GM12878 (cell line): ENCODE data around the gene KLHL15. TPM values are rescaled to one million over a fixed set of nuclear protein-coding genes. Genes with fewer than 3 reads are reported as not detected.
A peak's percentile ranks its signal among the peaks of the same experiment; 100 is the strongest.

ENCODE experiments used
- ATAC-seq: fragments of 200-7000 bp; cut with Tn5 transposase; 3 replicates; pipeline ENCODE4 v1.9.1; 2020; ENCODE audit warnings: mild to moderate bottlenecking, moderate library complexity
- BruUV-seq: library from RNA; stranded (reverse); fragments of 400-500 nt; replicated peaks from 2 replicates; lab custom pipeline; 2021; lab: Mats Ljungman, UMichigan
- CTCF ChIA-PET: fragments of 300-600 bp; sonication (Branson Sonifier 250); formaldehyde crosslinking; extraction: SDS; loops from one replicate; lab custom pipeline; 2021; ENCODE audit warnings: inconsistent platforms; lab: Yijun Ruan, JAX
- POLR2A ChIA-PET: fragments of 350-600 bp; formaldehyde crosslinking; extraction: SDS; loops from one replicate; lab custom pipeline; 2021; ENCODE audit warnings: inconsistent platforms; lab: Charles Lee
- RAD21 ChIA-PET: fragments of 300-600 bp; sonication (Branson Sonifier 250); formaldehyde crosslinking; loops from one replicate; lab custom pipeline; 2023; ENCODE audit warnings: antibody characterized with exemption; ENCODE audit not compliant: unreplicated experiment; lab: Charles Lee
- SMC1A ChIA-PET: fragments of 300-600 bp; sonication (Branson Sonifier 250); formaldehyde crosslinking; loops from one replicate; lab custom pipeline; 2023; ENCODE audit not compliant: unreplicated experiment, uncharacterized antibody; lab: Charles Lee
- DNase-seq: peaks from one replicate; pipeline ENCODE4 v3.0.0-alpha.2; 2011; ENCODE audit warnings: low read depth, low spot score
- FAIRE-seq: peaks from 3 replicates; lab custom pipeline; 2011; peaks lifted over from hg19 to GRCh38; lab: Jason Lieb, UNC
- H2AFZ ChIP-seq: 2 replicates; pipeline ENCODE4 v1.6.0; 2011; ENCODE audit warnings: low read depth, low read length, control low read depth; ENCODE audit not compliant: control insufficient read depth
- H3K27ac ChIP-seq: 2 replicates; pipeline ENCODE4 v1.5.1; 2011; ENCODE audit warnings: control low read depth; ENCODE audit not compliant: control insufficient read depth, insufficient read depth
- H3K27me3 ChIP-seq, 2 experiments: replicated peaks in 1 of 2; 2 replicates each; pipeline versions ENCODE4 v1.6.0 to v1.6.1; 2011; ENCODE audit warnings: low read length in 1 of 2; ENCODE audit not compliant: control insufficient read depth in 2 of 2, insufficient read depth in 2 of 2
- H3K36me3 ChIP-seq, 2 experiments: 2 replicates each; pipeline ENCODE4 v1.5.1; 2011; ENCODE audit warnings: low read length in 1 of 2; ENCODE audit not compliant: control insufficient read depth in 2 of 2, insufficient read depth in 2 of 2
- H3K4me1 ChIP-seq: 2 replicates; pipeline ENCODE4 v1.6.1; 2011; ENCODE audit warnings: mild to moderate bottlenecking, low read length, moderate library complexity, mixed read lengths; ENCODE audit not compliant: control insufficient read depth, insufficient read depth
- H3K4me2 ChIP-seq: 2 replicates; pipeline ENCODE4 v1.6.0; 2011; ENCODE audit warnings: control low read depth; ENCODE audit not compliant: control insufficient read depth, insufficient read depth
- H3K4me3 ChIP-seq: fragments of 200-600 bp; sonication (generic); 2 replicates; pipeline ENCODE4 v1.5.1; 2016
- H3K79me2 ChIP-seq: 2 replicates; pipeline ENCODE4 v1.6.0; 2011; ENCODE audit warnings: low read length; ENCODE audit not compliant: control insufficient read depth, insufficient read depth
- H3K9ac ChIP-seq: 2 replicates; pipeline ENCODE4 v1.8.0; 2011; ENCODE audit warnings: low read length, control low read depth, mixed read lengths; ENCODE audit not compliant: control insufficient read depth, insufficient read depth
- H3K9me3 ChIP-seq: replicated peaks from 3 replicates; pipeline ENCODE4 v1.5.1; 2011; ENCODE audit warnings: mild to moderate bottlenecking, low read length; ENCODE audit not compliant: control insufficient read depth, insufficient read depth
- H4K20me1 ChIP-seq: 2 replicates; pipeline ENCODE4 v1.6.0; 2011; ENCODE audit not compliant: control insufficient read depth, insufficient read depth
- ATF3 ChIP-seq: IDR thresholded peaks from 2 replicates; pipeline ENCODE4 v1.6.1; 2011; ENCODE audit warnings: low read depth, mild to moderate bottlenecking, low read length, moderate library complexity, borderline replicate concordance; ENCODE audit errors: extremely low read depth
- EP300 ChIP-seq, 2 experiments: fragments of 150-350 bp in 1 of 2; IDR thresholded peaks; 2 replicates each; pipeline ENCODE4 v1.6.1; 2011 to 2012; ENCODE audit warnings: low read depth in 2 of 2, low read length in 2 of 2, borderline replicate concordance in 1 of 2, improper control_type of control experiment in 1 of 2, inconsistent platforms in 1 of 2; ENCODE audit not compliant: control insufficient read depth in 1 of 2
- FOS ChIP-seq: IDR thresholded peaks from 3 replicates; pipeline ENCODE4 v1.6.1; 2011; ENCODE audit warnings: borderline replicate concordance; ENCODE audit not compliant: insufficient read length; ENCODE audit errors: extremely low read depth
- MEF2B ChIP-seq: fragments of 450-650 bp; IDR thresholded peaks from 2 replicates; pipeline ENCODE4 v1.6.1; 2018; ENCODE audit warnings: mild to moderate bottlenecking, moderate library complexity; ENCODE audit not compliant: partially characterized antibody, poor library complexity, severe bottlenecking
- MTA2 ChIP-seq: fragments of 450-650 bp; IDR thresholded peaks from 2 replicates; pipeline ENCODE4 v1.6.1; 2016; ENCODE audit warnings: low read depth, mild to moderate bottlenecking, moderate library complexity
- MYB ChIP-seq: fragments of 150-350 bp; IDR thresholded peaks from 2 replicates; pipeline ENCODE4 v1.6.1; 2014; ENCODE audit warnings: mild to moderate bottlenecking, low read depth, low read length, borderline replicate concordance
- NR2F1 ChIP-seq: fragments of 450-650 bp; conservative IDR thresholded peaks from 2 replicates; pipeline ENCODE4 v1.6.1; 2017; ENCODE audit warnings: mild to moderate bottlenecking
- STAT1 ChIP-seq: fragments of 450-650 bp; conservative IDR thresholded peaks from 2 replicates; pipeline ENCODE4 v1.6.1; 2014; ENCODE audit warnings: antibody characterized with exemption, mild to moderate bottlenecking
- YY1 ChIP-seq: IDR thresholded peaks from 2 replicates; pipeline ENCODE4 v1.6.1; 2011; ENCODE audit warnings: low read depth, mild to moderate bottlenecking, low read length
- ZBTB11 ChIP-seq: fragments of 450-650 bp; formaldehyde crosslinking; IDR thresholded peaks from 2 replicates; pipeline ENCODE4 v1.5.0; 2022; ENCODE audit warnings: mild to moderate bottlenecking, missing genetic modification characterization
- ZBTB4 ChIP-seq: fragments of 450-650 bp; formaldehyde crosslinking; IDR thresholded peaks from 2 replicates; pipeline ENCODE4 v1.4.0; 2022; ENCODE audit warnings: mild to moderate bottlenecking, moderate library complexity
- ZNF274 ChIP-seq: IDR thresholded peaks from one replicate; pipeline ENCODE4 v1.8.0; 2011; ENCODE audit not compliant: insufficient read length, insufficient read depth
- ZNF622 ChIP-seq: fragments of 450-650 bp; IDR thresholded peaks from 2 replicates; pipeline ENCODE4 v1.6.1; 2017; ENCODE audit warnings: mild to moderate bottlenecking, inconsistent platforms
- WGBS: methylation state at CpG from one replicate; pipeline ENCODE4 v1.1.6; 2016; ENCODE audit warnings: low lambda C conversion rate; ENCODE audit not compliant: insufficient replicate concordance, insufficient coverage; ENCODE audit errors: missing lambda C conversion rate; 5-methylcytosine and 5-hydroxymethylcytosine counted together
- in situ Hi-C: fragments of 300-500 bp; cut with MboI; formaldehyde crosslinking; loops from 9 replicates; pipeline ENCODE4 v1.14.3; 2018; ENCODE audit warnings: mixed read lengths
- intact Hi-C: fragments of 100-400 bp; cut with micrococcal nuclease; formaldehyde crosslinking; loops from one replicate; pipeline ENCODE4 v1.14.2; 2022; ENCODE audit not compliant: unreplicated experiment
- polyA plus RNA-seq, 11 experiments: library from polyadenylated mRNA; depleted of rRNA in 4 of 11; unstranded in 6 of 11; stranded (reverse) in 5 of 11; fragments of >200 nt; fragmentation: Nextera tagmentation in 4 of 11; fragmentation: Illumina TruSeq in 1 of 11; extraction: Ambion mirVana in 4 of 11; extraction: Trizol in 1 of 11; gene quantifications; 1 replicate in 1 of 11; 2 replicates in 10 of 11; pipeline versions ENCODE4 v1.2.1 to v1.2.3, GENCODE V29; 2011 to 2016; ENCODE audit warnings: inconsistent platforms in 2 of 11, missing spikeins in 2 of 11, low read depth in 1 of 11
- total RNA-seq, 4 experiments: library from RNA; depleted of rRNA in 3 of 4; stranded (reverse); fragments of >200 nt in 3 of 4; fragmentation: Illumina TruSeq in 1 of 4; extraction: Trizol in 1 of 4; gene quantifications; 2 replicates each; pipeline versions ENCODE4 v1.2.1 to v1.2.3, GENCODE V29; 2013 to 2021

Gene KLHL15
- total and polyA plus RNA-seq, 10 of the 15 experiments (the other 5 are each of a cell fraction or from before 2014, with no cell fraction given): 1.4 to 7.0 (median 3.7) TPM

- POLR2A ChIA-PET: interaction anchor here (0.7 to 2.7 kb wide), 18 partner anchors 8 to 387 kb away, joined by 3 to 31 read pairs (median 4); partner anchors contain the start of genes ACOT9, APOO, CXorf58 and KLHL15
- SMC1A ChIA-PET: interaction anchor here (0.6 to 3.3 kb wide), 19 partner anchors 12 to 357 kb away, joined by 3 to 37 read pairs (median 4); partner anchors contain the start of genes APOO, CXorf58 and KLHL15
- peak; percentile 99 for FAIRE-seq
- TF ChIP-seq ZNF622 (no peak), YY1 (peak; percentile 98), MTA2 (no peak), STAT1 (no peak; the same call in 1 of the 2 replicates), ZBTB11 (CRISPR knock-in tag) (no peak), EP300 (IDR thresholded peaks at IDR 0.05; ENCODE audit: borderline replicate concordance in 1 of 2, control insufficient read depth in 1 of 2, low read depth in 2 of 2, low read length in 2 of 2) (peak; percentile 34 to 66; a peak in 3 of 4 replicates), MYB (peak; percentile 97), FOS (no peak), MEF2B (peak; percentile 62), ZNF274 (no peak), ZBTB4 (CRISPR knock-in tag) (no peak), ATF3 (peak; percentile 62; the same call in 1 of the 2 replicates), NR2F1 (0 out of 2 replicates have a peak, but pooled peaks have one; percentile 26)
These were observed 27.4 kb upstream of the KLHL15 start, which contains the start of gene EIF2S3 for GRCh38 chrX:24054182-24055042. TSS of gene EIF2S3 (plus strand) at chrX:24054956. CDS start at chrX:24054969, 13 bp downstream.

More at GRCh38 chrX:24054182-24055042, 27.4 kb upstream of the KLHL15 start, which contains the start of gene EIF2S3:
- intact Hi-C loops: loop anchor here (1.0 to 10.0 kb wide), 5 partner anchors 29 to 270 kb away; partner anchors contain the start of genes APOO and SAT1
- peak within 1 kb of the TSS; percentile 44 for H3K4me2 ChIP-seq
- peak within 1 kb of the TSS; percentile 97 for H3K27ac ChIP-seq
- no peaks in the 10 kb centered on the region for H3K27me3 ChIP-seq
- no TSS peak for BruUV-seq
- under 1% methylated on average over 51 of the region's 57 CpGs for WGBS
- in situ Hi-C loops: no loop called here
- H3K79me2 ChIP-seq: peaks cover 13% of the 10 kb centered on the region
- peak within 1 kb of the TSS; percentile 72 for H3K4me3 ChIP-seq
- H3K9me3 ChIP-seq: no peaks in the 10 kb centered on the region
- peak within 1 kb of the TSS; percentile 99 for H2AFZ ChIP-seq
- H3K36me3 ChIP-seq: peaks cover 0 to 4% of the 10 kb centered on the region in 2 experiments; a peak in 2 of 4 replicates
- ATAC-seq: peak; percentile 91
- CTCF ChIA-PET: interaction anchor here (0.5 to 4.0 kb wide), 40 partner anchors 9 to 360 kb away, joined by 3 to 39 read pairs (median 4); partner anchors contain the start of genes APOO, CXorf58, KLHL15 and SAT1
- H4K20me1 ChIP-seq: no peaks in the 10 kb centered on the region
- no peaks in the 10 kb centered on the region for H3K4me1 ChIP-seq
- DNase-seq: peak; percentile 88
- RAD21 ChIA-PET: interaction anchor here (0.6 to 3.7 kb wide), 24 partner anchors 11 to 1295 kb away, joined by 3 to 44 read pairs (median 4); partner anchors contain the start of genes APOO, CXorf58, KLHL15 and PRDX4
- H3K9ac ChIP-seq: no peak within 1 kb of the TSS
